ENCODE results near the gene IL6ST.

The IL6ST gene

DNA sequence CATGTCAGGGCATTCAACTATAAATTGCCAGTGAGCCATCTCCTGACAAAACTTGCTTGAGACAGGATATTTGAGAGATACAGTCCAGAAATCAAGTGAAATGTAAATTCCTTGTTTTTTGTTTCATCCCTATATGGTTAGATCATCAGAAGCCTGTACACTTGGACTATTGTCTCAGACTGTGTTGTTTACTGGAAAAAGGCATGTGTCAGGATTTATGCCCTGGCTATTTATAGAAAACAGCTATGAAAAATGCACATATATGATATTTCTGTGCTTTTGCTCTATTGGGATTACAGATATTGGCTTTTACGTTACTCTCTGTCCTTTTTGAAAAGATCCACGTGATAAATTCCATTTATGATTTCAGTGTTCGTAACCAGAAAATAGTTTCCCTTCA is 99.4 kb downstream of the IL6ST start:
- no peak for DNase-seq (ENCODE audit: low spot score)

DNA sequence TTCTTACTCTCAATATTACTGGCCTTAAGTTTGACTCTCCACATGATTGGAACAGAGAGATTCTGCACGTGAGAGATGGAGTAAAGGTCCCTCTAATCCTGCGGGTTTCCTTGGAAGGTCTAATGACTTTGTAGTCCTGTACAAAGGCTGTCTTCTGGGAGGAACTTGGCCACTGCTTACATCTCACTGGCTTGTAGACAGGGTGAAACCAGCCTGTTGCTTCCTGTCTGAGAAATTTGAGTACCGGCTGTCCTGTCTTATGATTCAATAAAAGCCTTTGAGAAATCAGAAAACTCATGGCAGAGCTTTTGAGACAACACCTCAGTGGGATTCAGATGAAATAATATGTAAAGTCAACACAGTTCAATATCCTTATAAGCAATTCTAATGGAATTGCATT is 100.6 kb downstream of the IL6ST start:
- DNase-seq (ENCODE audit: low spot score): no peak

DNA sequence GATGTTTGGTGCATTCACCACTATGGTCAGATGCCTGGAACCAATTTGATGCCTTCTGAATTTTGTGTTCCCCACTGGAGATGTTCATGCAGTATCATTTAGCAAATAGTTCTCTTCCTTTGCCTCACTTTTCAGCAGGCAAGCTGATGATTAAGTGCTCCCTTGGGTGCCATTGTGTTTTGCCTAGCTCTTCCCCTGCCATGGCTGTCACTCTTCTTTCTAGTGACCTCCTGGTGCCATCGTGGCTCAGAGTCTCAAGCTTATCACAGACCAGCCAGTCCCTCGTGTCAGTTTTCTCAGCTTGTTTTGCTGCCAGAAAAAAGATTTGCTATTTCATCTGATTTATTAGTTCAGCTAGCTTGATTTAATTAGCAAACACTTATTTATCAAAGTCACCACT is 102.3 kb downstream of the IL6ST start:
- no peak for DNase-seq (ENCODE audit: low spot score)

DNA sequence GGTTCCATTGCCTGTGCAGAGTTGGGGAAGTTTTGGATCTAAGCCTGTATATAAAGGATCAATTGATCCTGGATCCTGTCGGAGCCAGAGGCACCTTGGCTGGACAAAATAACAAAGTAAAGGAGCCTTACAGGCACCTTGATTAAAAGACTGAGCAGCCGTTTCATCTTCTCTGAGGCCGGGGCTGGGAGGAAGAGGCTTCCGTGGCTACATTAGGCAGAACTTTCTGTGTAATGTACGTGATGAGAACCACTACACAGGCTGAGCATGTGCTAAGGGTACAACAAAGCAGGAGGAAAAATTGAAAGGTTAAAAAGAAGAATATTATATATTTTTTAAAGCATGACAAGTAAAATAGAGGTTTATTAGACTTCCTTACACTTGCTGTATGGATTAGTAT is 106.6 kb downstream of the IL6ST start:
- no peak for DNase-seq (ENCODE audit: low spot score)

DNA sequence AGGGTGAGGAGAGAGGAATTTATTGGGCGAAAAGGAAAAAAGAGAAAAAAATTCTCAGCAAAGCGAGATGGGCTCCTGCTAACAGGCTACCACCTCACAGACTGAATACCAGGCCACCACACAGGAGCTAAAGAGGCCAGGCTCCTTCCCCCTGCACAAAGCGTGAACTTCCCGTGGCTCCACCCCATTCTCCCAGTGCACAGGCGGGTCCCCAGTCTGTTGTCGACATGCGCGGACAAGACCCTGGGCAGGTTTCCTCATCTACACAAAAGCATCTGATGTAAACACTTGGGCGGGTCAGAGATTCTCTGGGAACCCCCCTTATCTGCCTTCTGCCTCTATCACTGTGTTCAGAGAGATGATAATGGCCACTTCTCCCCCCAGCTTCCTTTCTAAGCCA is 109.4 kb downstream of the IL6ST start:
- DNase-seq (ENCODE audit: low spot score): no peak

Data from RKO (cell line).